Measurements from ENCODE around the gene CLEC2L. TPM values are rescaled to one million over a fixed set of nuclear protein-coding genes. Genes with fewer than 3 reads are reported as not detected.

The CLEC2L gene
- polyA plus RNA-seq, 1 donor from 2014 or later, result 4.5 TPM

DNA sequence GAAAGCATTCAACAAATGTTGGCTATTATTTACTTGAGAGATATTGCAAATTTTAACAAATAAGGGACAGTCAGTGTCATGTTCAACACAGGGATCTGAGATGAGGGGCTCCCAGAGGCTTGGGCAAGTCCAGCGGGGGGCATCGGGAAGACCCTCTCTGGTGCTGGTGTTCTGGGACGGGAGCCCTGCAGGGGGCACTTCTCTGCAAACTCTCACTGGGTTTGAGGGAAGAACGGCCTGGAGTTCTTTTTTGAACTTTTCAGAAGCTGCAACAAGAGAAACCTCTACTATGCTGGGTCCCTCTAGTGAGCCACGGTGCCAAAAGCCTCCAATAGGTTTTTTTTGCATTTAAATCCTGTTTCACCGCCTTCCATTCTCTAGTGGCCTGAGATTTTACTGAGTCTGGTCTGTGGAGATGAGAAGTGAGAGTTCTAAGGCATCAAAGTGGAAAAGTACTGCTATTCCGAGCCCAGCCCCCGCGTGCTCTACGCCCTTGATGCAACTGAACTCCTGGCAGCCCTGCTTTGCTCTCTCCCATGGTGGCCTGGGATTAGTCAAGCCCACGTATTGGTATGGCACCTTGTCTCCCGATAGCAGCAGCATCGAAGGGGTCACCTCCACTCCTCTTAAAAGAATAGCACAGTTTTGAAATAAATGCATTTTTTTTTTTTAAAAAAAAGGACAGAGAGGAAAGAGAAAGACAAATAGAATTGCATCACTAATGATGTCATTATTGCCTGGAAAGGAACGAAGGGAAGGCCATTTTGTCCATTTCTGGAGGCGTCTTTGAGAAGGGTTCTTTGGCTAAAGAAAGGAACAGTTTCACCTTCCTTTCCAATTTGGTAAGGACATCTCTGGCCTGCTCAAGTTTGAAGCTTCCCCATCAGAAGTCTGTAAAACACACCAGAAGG lies 43.5 kb downstream of the CLEC2L start:
- Histone ChIP-seq H3K9me3 (ENCODE audit: low read length) (no peaks in the 10 kb centered on the region), H3K9ac (ENCODE audit: low read length) (no peak overlapping the region), H3K4me3 (ENCODE audit: low read length) (no peak overlapping the region), H3F3A (ENCODE audit: insufficient read depth, low read length, poor library complexity, severe bottlenecking) (no peaks in the 10 kb centered on the region), H4K20me1 (ENCODE audit: insufficient read depth) (no peaks in the 10 kb centered on the region), H3K9me2 (ENCODE audit: insufficient read depth, low read length) (no peaks in the 10 kb centered on the region), H3K36me3 (ENCODE audit: insufficient read depth, low read length) (no peaks in the 10 kb centered on the region), H3K27me3 (ENCODE audit: insufficient read depth, low read depth, low read length) (no peaks in the 10 kb centered on the region), H3K4me2 (ENCODE audit: low read length) (no peak overlapping the region), H3K27ac (ENCODE audit: low read length) (no peak overlapping the region), H3K79me2 (replicated peaks; ENCODE audit: insufficient read depth, low read length) (no peaks in the 10 kb centered on the region), H2AFZ (ENCODE audit: low read depth, low read length) (no peak overlapping the region)
- TF ChIP-seq TAF1 (IDR thresholded peaks at IDR 0.05; ENCODE audit: low read depth), result no peak
- TF ChIP-seq, protein P1, sequence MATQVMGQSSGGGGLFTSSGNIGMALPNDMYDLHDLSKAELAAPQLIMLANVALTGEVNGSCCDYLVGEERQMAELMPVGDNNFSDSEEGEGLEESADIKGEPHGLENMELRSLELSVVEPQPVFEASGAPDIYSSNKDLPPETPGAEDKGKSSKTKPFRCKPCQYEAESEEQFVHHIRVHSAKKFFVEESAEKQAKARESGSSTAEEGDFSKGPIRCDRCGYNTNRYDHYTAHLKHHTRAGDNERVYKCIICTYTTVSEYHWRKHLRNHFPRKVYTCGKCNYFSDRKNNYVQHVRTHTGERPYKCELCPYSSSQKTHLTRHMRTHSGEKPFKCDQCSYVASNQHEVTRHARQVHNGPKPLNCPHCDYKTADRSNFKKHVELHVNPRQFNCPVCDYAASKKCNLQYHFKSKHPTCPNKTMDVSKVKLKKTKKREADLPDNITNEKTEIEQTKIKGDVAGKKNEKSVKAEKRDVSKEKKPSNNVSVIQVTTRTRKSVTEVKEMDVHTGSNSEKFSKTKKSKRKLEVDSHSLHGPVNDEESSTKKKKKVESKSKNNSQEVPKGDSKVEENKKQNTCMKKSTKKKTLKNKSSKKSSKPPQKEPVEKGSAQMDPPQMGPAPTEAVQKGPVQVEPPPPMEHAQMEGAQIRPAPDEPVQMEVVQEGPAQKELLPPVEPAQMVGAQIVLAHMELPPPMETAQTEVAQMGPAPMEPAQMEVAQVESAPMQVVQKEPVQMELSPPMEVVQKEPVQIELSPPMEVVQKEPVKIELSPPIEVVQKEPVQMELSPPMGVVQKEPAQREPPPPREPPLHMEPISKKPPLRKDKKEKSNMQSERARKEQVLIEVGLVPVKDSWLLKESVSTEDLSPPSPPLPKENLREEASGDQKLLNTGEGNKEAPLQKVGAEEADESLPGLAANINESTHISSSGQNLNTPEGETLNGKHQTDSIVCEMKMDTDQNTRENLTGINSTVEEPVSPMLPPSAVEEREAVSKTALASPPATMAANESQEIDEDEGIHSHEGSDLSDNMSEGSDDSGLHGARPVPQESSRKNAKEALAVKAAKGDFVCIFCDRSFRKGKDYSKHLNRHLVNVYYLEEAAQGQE (IDR thresholded peaks at IDR 0.05; ENCODE audit: borderline replicate concordance), result no peak
- TF ChIP-seq POLR2AphosphoS5 (IDR thresholded peaks at IDR 0.05), result no peak
- no peak for TF ChIP-seq MXI1 (conservative IDR thresholded peaks at IDR 0.05; ENCODE audit: poor library complexity, severe bottlenecking)
- no peak for TF ChIP-seq RAD21 (conservative IDR thresholded peaks at IDR 0.05)
- no peak for TF ChIP-seq SMC3 (conservative IDR thresholded peaks at IDR 0.05; ENCODE audit: poor library complexity)
- no peak for TF ChIP-seq EZH2 (IDR thresholded peaks at IDR 0.05; ENCODE audit: borderline replicate concordance, insufficient read depth, low read length, poor library complexity, severe bottlenecking)
- TF ChIP-seq EP300 (conservative IDR thresholded peaks at IDR 0.05; ENCODE audit: poor library complexity, severe bottlenecking), result no peak
- TF ChIP-seq, protein P2, sequence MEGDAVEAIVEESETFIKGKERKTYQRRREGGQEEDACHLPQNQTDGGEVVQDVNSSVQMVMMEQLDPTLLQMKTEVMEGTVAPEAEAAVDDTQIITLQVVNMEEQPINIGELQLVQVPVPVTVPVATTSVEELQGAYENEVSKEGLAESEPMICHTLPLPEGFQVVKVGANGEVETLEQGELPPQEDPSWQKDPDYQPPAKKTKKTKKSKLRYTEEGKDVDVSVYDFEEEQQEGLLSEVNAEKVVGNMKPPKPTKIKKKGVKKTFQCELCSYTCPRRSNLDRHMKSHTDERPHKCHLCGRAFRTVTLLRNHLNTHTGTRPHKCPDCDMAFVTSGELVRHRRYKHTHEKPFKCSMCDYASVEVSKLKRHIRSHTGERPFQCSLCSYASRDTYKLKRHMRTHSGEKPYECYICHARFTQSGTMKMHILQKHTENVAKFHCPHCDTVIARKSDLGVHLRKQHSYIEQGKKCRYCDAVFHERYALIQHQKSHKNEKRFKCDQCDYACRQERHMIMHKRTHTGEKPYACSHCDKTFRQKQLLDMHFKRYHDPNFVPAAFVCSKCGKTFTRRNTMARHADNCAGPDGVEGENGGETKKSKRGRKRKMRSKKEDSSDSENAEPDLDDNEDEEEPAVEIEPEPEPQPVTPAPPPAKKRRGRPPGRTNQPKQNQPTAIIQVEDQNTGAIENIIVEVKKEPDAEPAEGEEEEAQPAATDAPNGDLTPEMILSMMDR (IDR thresholded peaks at IDR 0.05; ENCODE audit: poor library complexity, severe bottlenecking), result no peak

DNA sequence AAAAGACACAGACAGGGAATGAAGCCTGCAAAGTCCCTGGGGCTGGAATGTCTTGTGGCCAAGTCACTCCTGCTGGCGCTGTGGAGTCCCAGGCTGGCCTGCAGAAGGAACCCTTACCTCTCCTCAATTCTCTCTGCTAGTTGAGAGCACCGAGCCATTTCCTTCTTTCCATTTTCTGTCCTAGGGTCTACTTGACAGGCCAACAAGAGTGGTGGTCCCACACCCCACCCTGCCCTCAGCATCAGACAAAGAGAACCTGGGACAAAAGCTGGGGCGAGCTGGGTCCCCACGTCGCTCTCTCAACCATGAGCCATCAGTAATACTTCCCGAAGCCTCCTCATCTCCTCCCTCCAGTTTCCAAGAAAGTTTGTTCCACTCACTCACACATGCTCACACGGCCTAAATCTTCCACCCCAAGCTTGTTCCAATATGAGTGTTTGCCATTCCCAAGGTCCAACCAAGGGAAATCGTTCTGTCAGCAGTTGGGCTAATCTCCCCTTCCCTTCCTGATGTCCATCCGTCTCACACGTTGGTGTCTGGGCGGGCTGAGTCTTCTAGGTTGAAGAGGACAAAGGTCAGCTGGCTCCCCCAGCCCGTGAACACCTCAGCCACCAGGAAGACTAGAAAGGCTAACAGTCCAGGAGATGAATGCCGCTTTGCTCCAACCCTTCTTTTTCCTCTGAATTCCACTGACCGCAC lies 44.3 kb downstream of the CLEC2L start:
- Histone ChIP-seq H3K4me2 (ENCODE audit: low read length) (no peak overlapping the region), H3F3A (ENCODE audit: insufficient read depth, low read length, poor library complexity, severe bottlenecking) (no peaks in the 10 kb centered on the region), H2AFZ (ENCODE audit: low read depth, low read length) (no peak overlapping the region), H3K4me3 (ENCODE audit: low read length) (no peak overlapping the region), H3K9me2 (ENCODE audit: insufficient read depth, low read length) (no peaks in the 10 kb centered on the region), H3K36me3 (ENCODE audit: insufficient read depth, low read length) (no peaks in the 10 kb centered on the region), H3K9me3 (ENCODE audit: low read length) (no peaks in the 10 kb centered on the region), H3K9ac (ENCODE audit: low read length) (no peak overlapping the region), H3K79me2 (replicated peaks; ENCODE audit: insufficient read depth, low read length) (no peaks in the 10 kb centered on the region), H3K27ac (ENCODE audit: low read length) (no peak overlapping the region), H3K27me3 (ENCODE audit: insufficient read depth, low read depth, low read length) (no peaks in the 10 kb centered on the region), H4K20me1 (ENCODE audit: insufficient read depth) (no peaks in the 10 kb centered on the region)
- TF ChIP-seq POLR2AphosphoS5 (IDR thresholded peaks at IDR 0.05) (no peak), TAF1 (IDR thresholded peaks at IDR 0.05; ENCODE audit: low read depth) (no peak), EZH2 (IDR thresholded peaks at IDR 0.05; ENCODE audit: borderline replicate concordance, insufficient read depth, low read length, poor library complexity, severe bottlenecking) (no peak), MXI1 (conservative IDR thresholded peaks at IDR 0.05; ENCODE audit: poor library complexity, severe bottlenecking) (no peak), EP300 (conservative IDR thresholded peaks at IDR 0.05; ENCODE audit: poor library complexity, severe bottlenecking) (no peak)

All from neural cell (in vitro differentiated cells).